ENCODE results near the gene KCP.

KCP gene

DNA sequence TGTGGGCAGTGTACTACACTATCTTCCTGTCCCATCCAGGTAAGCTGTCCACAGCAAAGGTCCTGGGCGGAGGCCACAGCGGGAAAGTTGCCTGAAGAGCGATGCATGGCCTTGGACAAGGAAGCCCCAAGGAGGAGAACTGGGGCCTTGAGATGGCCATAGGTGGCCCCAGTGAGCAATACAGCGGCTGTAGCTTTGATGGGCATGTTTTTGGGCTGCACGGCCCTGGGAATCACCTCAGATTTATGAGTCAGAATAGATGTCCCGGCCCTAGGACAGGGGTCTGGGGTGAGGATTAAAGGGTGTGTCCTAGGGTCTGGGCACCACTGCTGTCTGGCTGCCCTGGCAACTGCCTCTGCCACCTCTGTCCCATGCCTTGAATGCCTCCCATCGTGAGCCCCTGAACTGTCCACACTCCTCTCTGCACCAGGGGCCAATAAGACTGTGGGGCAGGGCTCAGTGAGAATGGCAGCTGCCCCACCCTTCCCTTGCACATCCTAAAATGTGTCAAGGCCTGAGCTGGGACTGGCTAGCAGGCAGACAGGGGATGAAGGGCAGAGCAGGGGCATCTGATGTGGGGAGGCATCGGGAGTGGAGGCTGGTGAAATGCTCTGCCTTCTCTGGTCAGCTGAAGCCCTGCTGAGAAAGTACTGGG is 17.8 kb upstream of the KCP start:
- H3K36me3 ChIP-seq (ENCODE audit: insufficient read depth, low read depth, low read length) = no peaks in the 10 kb centered on the region
- no peaks in the 10 kb centered on the region; the same call in 1 of the 2 replicates for H3K27me3 ChIP-seq (ENCODE audit: insufficient read depth, low read length)
- no peaks in the 10 kb centered on the region for H3K4me1 ChIP-seq (ENCODE audit: insufficient read depth, low read length)
- H3K9me3 ChIP-seq (ENCODE audit: insufficient read depth, low read depth, low read length) = no peaks in the 10 kb centered on the region
- no peak overlapping the region for H3K4me3 ChIP-seq (ENCODE audit: low read length)
- no peak overlapping the region for H3K27ac ChIP-seq (ENCODE audit: low read length)
- no peak overlapping the region for H3K9ac ChIP-seq (ENCODE audit: low read depth, low read length)

- Histone ChIP-seq H3K4me3 (ENCODE audit: low read length) (no peak overlapping the region), H3K9ac (ENCODE audit: low read depth, low read length) (no peak overlapping the region), H3K36me3 (ENCODE audit: insufficient read depth, low read depth, low read length) (no peaks in the 10 kb centered on the region), H3K4me1 (ENCODE audit: insufficient read depth, low read length) (no peaks in the 10 kb centered on the region), H3K27me3 (ENCODE audit: insufficient read depth, low read length) (no peaks in the 10 kb centered on the region), H3K27ac (ENCODE audit: low read length) (no peak overlapping the region), H3K9me3 (ENCODE audit: insufficient read depth, low read depth, low read length) (no peaks in the 10 kb centered on the region)
Measured at GRCh38 chr7:128924707-128925588, 14.4 kb upstream of the KCP start.

- Histone ChIP-seq H3K9me3 (ENCODE audit: insufficient read depth, low read depth, low read length) (no peaks in the 10 kb centered on the region), H3K4me3 (ENCODE audit: low read length) (no peak overlapping the region), H3K4me1 (ENCODE audit: insufficient read depth, low read length) (no peaks in the 10 kb centered on the region), H3K27me3 (ENCODE audit: insufficient read depth, low read length) (no peaks in the 10 kb centered on the region), H3K9ac (ENCODE audit: low read depth, low read length) (no peak overlapping the region), H3K36me3 (ENCODE audit: insufficient read depth, low read depth, low read length) (no peaks in the 10 kb centered on the region), H3K27ac (ENCODE audit: low read length) (no peak overlapping the region)
Measured at GRCh38 chr7:128923411-128923800, 12.9 kb upstream of the KCP start.

DNA sequence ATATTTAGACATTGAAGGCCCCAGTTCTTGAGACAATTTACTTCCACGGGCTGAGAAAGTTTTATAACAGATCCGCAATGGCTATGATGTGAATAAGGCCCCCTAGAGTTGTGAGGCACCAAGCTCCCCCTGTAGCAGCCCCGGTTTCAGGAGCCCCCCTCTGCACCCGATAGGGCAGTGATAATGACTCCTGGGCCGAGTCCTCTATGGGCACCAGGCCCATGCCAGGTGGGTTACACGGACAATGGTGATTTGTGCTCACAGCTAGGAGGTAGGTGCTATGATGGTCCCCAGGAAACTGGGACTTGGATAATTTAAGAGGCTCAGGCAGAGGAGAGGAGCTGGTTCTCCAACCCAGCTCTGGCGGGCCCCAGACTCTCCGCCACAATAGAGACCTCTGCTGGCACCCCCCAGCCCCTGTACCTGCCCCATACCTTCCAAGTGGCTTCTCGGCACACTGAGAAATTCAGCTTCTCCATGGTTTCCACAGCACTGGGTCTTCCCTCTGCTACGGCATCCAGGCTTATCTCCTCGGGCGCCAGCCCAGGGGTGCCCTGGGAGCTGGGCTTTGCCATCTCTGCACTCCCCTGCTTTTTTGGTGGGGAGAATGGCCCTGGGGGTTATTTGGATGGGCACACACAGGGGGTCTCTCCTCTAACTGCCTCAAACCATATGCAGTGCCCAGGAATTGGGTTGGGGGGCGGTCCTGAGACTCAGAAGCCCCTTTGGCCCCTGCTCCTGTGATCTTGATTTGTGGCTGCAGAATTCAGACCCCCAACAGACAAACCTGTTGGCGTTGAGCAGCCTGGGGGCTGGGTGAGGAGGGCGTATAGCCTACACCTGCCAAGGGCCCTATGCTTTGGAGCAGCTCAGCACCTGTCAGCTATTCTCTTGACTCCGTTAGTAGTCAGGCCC is 12.2 kb upstream of the KCP start:
- no peak overlapping the region for H3K4me3 ChIP-seq (ENCODE audit: low read length)
- H3K9me3 ChIP-seq (ENCODE audit: insufficient read depth, low read depth, low read length) = no peaks in the 10 kb centered on the region
- H3K9ac ChIP-seq (ENCODE audit: low read depth, low read length) = no peak overlapping the region
- no peaks in the 10 kb centered on the region for H3K27me3 ChIP-seq (ENCODE audit: insufficient read depth, low read length)
- H3K4me1 ChIP-seq (ENCODE audit: insufficient read depth, low read length) = no peaks in the 10 kb centered on the region
- H3K27ac ChIP-seq (ENCODE audit: low read length) = no peak overlapping the region
- H3K36me3 ChIP-seq (ENCODE audit: insufficient read depth, low read depth, low read length) = no peaks in the 10 kb centered on the region

DNA sequence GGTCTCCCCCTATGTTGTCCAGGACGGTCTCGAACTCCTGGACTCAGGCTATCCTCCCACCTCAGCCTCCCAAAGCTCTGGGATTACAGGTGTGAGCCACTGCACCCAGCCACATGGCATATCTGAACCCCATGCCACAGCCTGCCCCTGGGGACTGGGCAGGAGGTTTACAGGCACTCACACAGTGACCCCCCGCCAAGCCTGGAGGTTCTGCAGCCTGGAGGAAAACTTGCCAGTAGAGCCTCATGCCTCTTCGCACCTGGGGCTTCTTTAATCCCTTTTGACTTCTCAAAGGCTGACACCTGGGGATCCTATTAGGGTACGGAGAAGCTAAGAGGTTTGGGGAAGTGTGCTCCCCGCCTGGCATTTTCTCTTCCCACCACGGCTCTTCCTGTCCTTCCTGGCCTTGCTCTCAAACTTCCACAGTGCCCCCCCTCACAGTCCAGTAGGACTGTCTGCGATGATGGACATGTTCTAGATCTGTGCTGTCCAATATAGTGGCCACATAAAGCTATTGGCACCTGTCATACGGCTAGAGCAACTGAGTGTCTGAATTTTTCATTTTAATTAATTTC is 11.4 kb upstream of the KCP start:
- Histone ChIP-seq H3K4me3 (ENCODE audit: low read length) (no peak overlapping the region), H3K9ac (ENCODE audit: low read depth, low read length) (no peak overlapping the region), H3K4me1 (ENCODE audit: insufficient read depth, low read length) (no peaks in the 10 kb centered on the region), H3K27me3 (ENCODE audit: insufficient read depth, low read length) (no peaks in the 10 kb centered on the region), H3K36me3 (ENCODE audit: insufficient read depth, low read depth, low read length) (no peaks in the 10 kb centered on the region), H3K9me3 (ENCODE audit: insufficient read depth, low read depth, low read length) (no peaks in the 10 kb centered on the region), H3K27ac (ENCODE audit: low read length) (no peak overlapping the region)

DNA sequence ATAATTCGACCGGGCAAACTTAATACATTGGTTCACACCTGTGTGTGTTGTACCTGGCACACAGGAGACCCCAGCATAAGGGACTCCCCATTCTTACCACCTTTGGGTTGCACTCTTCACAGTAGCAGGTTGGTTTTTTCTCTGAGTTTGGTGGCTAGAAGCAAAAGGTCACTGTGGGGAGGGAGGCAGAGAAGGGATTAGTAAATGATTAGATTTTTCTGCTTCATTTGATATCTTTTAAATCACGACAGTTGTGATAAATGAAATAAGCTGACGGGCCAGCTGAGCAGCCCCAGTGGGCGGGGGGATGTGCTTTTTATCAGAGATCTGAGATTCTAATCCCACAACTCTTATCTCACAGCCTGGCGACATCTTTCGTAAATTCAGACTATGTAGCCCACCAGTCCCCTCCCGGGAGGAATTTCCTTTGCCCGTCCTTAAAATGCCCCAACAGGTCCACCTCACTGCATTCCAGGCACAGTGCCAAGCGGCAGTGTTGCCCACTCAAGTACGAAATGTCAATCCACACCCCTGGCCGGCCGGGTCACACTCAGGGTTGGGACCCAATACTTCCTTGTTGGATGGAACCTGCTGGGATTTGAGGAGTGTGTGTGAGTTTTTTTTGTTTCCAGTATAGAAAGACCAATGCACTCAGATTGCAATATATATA is 10.5 kb upstream of the KCP start:
- H3K9me3 ChIP-seq (ENCODE audit: insufficient read depth, low read depth, low read length) = no peaks in the 10 kb centered on the region
- no peaks in the 10 kb centered on the region for H3K4me1 ChIP-seq (ENCODE audit: insufficient read depth, low read length)
- H3K27ac ChIP-seq (ENCODE audit: low read length) = no peak overlapping the region
- H3K9ac ChIP-seq (ENCODE audit: low read depth, low read length) = no peak overlapping the region
- no peak overlapping the region for H3K4me3 ChIP-seq (ENCODE audit: low read length)
- H3K27me3 ChIP-seq (ENCODE audit: insufficient read depth, low read length) = no peaks in the 10 kb centered on the region; the same call in none of the 2 replicates
- H3K36me3 ChIP-seq (ENCODE audit: insufficient read depth, low read depth, low read length) = no peaks in the 10 kb centered on the region

DNA sequence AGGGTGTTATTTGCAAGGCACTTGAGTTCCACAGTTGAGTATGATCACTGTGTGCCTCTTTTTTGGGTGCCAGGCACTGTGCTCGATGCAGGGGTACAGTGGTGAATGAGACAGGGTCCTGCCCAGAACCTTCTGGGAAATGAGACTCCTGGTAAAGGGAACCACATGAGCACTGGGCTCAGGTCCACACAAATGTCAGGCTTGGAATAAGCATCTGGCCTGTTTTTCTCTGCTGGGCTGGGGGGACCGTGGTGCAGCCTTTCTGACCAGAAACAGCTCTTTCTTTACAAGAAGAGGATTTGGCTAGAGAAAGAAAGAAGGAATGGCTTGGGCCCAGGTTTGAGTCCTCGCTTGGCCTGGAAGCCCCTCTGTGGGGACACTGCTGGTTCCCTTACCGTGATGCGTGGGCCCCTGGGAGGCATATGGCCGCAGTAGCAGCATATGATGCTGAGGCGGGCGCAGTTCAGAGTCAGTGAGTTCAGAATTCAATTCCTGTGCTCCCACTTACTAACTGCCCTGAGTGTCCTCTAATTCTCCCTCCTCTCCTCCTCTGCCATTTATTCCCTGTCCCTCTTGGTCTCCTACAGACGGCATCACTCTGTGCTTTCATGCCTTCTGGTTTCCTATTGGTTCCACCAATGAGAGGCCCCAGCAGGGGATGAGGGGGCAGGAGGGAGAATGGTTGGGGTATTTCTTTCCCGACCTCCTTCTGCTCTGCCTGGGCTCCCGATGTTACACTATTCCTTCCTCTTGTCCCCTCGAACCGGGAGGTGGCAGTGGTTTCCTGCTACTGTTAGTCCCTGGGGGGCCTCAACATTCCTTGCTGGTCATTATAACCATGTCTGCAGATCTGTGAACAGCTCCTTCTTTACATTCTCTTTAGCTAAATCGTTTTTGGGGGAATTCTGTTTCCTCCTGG is 9.6 kb upstream of the KCP start:
- Histone ChIP-seq H3K9ac (ENCODE audit: low read depth, low read length) (no peak overlapping the region), H3K9me3 (ENCODE audit: insufficient read depth, low read depth, low read length) (no peaks in the 10 kb centered on the region), H3K27me3 (ENCODE audit: insufficient read depth, low read length) (no peaks in the 10 kb centered on the region; the same call in none of the 2 replicates), H3K4me3 (ENCODE audit: low read length) (no peak overlapping the region), H3K4me1 (ENCODE audit: insufficient read depth, low read length) (no peaks in the 10 kb centered on the region), H3K36me3 (ENCODE audit: insufficient read depth, low read depth, low read length) (no peaks in the 10 kb centered on the region), H3K27ac (ENCODE audit: low read length) (no peak overlapping the region)

GRCh38 chr7:128919241-128919640 is 8.7 kb upstream of the KCP start:
- Histone ChIP-seq H3K4me3 (ENCODE audit: low read length) (no peak overlapping the region), H3K36me3 (ENCODE audit: insufficient read depth, low read depth, low read length) (no peaks in the 10 kb centered on the region), H3K27ac (ENCODE audit: low read length) (no peak overlapping the region), H3K9me3 (ENCODE audit: insufficient read depth, low read depth, low read length) (no peaks in the 10 kb centered on the region), H3K27me3 (ENCODE audit: insufficient read depth, low read length) (peaks cover 4% of the 10 kb centered on the region), H3K4me1 (ENCODE audit: insufficient read depth, low read length) (no peaks in the 10 kb centered on the region), H3K9ac (ENCODE audit: low read depth, low read length) (no peak overlapping the region)

GRCh38 chr7:128918016-128918665 is 7.6 kb upstream of the KCP start:
- Histone ChIP-seq H3K27ac (ENCODE audit: low read length) (no peak overlapping the region), H3K9ac (ENCODE audit: low read depth, low read length) (no peak overlapping the region), H3K4me1 (ENCODE audit: insufficient read depth, low read length) (no peaks in the 10 kb centered on the region), H3K36me3 (ENCODE audit: insufficient read depth, low read depth, low read length) (no peaks in the 10 kb centered on the region), H3K4me3 (ENCODE audit: low read length) (no peak overlapping the region), H3K9me3 (ENCODE audit: insufficient read depth, low read depth, low read length) (no peaks in the 10 kb centered on the region), H3K27me3 (ENCODE audit: insufficient read depth, low read length) (peaks cover 4% of the 10 kb centered on the region)

DNA sequence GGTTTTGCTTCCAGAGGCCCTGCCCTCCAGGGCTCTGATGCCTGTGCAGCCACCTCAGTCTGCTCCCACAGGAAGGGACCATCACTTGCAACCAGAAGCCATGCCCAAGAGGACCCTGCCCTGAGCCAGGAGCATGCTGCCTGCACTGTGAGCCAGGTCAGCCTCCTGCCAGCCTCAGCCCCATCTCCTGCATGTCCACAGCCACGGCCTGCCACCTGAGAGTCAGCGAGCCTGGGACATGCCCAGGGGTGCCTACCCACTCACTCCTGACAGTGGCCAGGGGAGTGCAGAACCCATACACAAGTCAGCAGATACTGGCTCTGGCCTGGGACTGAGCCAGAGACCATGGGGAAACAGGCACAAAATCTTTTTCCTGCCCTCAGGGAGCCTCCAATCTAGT is 6.6 kb upstream of the KCP start:
- Histone ChIP-seq H3K27me3 (ENCODE audit: insufficient read depth, low read length) (peaks cover 4% of the 10 kb centered on the region), H3K4me1 (ENCODE audit: insufficient read depth, low read length) (no peaks in the 10 kb centered on the region), H3K9me3 (ENCODE audit: insufficient read depth, low read depth, low read length) (no peaks in the 10 kb centered on the region), H3K27ac (ENCODE audit: low read length) (no peak overlapping the region), H3K4me3 (ENCODE audit: low read length) (no peak overlapping the region), H3K36me3 (ENCODE audit: insufficient read depth, low read depth, low read length) (no peaks in the 10 kb centered on the region), H3K9ac (ENCODE audit: low read depth, low read length) (no peak overlapping the region)

Measured in iPS-20b (cell line).